Measurements from ENCODE around the gene DESI1. TPM values are rescaled to one million over a fixed set of nuclear protein-coding genes. Genes with fewer than 3 reads are reported as not detected.
A peak's percentile ranks its signal among the peaks of the same experiment; 100 is the strongest.
"Not testable (repeated sequence)": the region's sequence is repeated elsewhere in the genome, so short reads cannot be mapped to it uniquely, and the experiment has no call there.

The DESI1 gene
- total RNA-seq, 1 donor from 2014 or later = 31.5 TPM

- Mint-ChIP-seq H3K27ac (peak overlapping the region; percentile 31), H3K36me3 (peaks cover 30% of the 10 kb centered on the region)
Measured at GRCh38 chr22:41642331-41643110, 21.7 kb upstream of the DESI1 start.

GRCh38 chr22:41641854-41642253 is 21.0 kb upstream of the DESI1 start:
- H3K27me3 Mint-ChIP-seq = no peaks in the 10 kb centered on the region
- no peak overlapping the region for H3K27ac Mint-ChIP-seq
- no peaks in the 10 kb centered on the region for H3K9me3 Mint-ChIP-seq
- H3K36me3 Mint-ChIP-seq = peaks cover 33% of the 10 kb centered on the region
- TF ChIP-seq CTCF (conservative IDR thresholded peaks at IDR 0.05) = no peak
- no peaks in the 10 kb centered on the region for H3K4me1 Mint-ChIP-seq (ENCODE audit: unreplicated experiment)
- no peak for DNase-seq (ENCODE audit: extremely low spot score, unreplicated experiment)
- no peak overlapping the region for H3K4me3 Mint-ChIP-seq

More at GRCh38 chr22:41642331-41643110, 21.7 kb upstream of the DESI1 start:
- Mint-ChIP-seq H3K4me1 (ENCODE audit: unreplicated experiment) (no peaks in the 10 kb centered on the region), H3K27me3 (no peaks in the 10 kb centered on the region), H3K4me3 (no peak overlapping the region), H3K9me3 (no peaks in the 10 kb centered on the region)
- no peak for TF ChIP-seq CTCF (conservative IDR thresholded peaks at IDR 0.05)
- no peak for DNase-seq (ENCODE audit: extremely low spot score, unreplicated experiment)

- Mint-ChIP-seq H3K27me3 (no peaks in the 10 kb centered on the region), H3K4me3 (no peak overlapping the region), H3K36me3 (peaks cover 42% of the 10 kb centered on the region), H3K9me3 (no peaks in the 10 kb centered on the region), H3K27ac (no peak overlapping the region), H3K4me1 (ENCODE audit: unreplicated experiment) (no peaks in the 10 kb centered on the region)
- no peak for DNase-seq (ENCODE audit: extremely low spot score, unreplicated experiment)
- no peak for TF ChIP-seq CTCF (conservative IDR thresholded peaks at IDR 0.05)
Measured at GRCh38 chr22:41638748-41639147, 17.9 kb upstream of the DESI1 start.

GRCh38 chr22:41638124-41638523 is 17.3 kb upstream of the DESI1 start:
- no peaks in the 10 kb centered on the region for H3K27me3 Mint-ChIP-seq
- no peak overlapping the region for H3K4me3 Mint-ChIP-seq
- DNase-seq (ENCODE audit: extremely low spot score, unreplicated experiment) = no peak
- peaks cover 42% of the 10 kb centered on the region for H3K36me3 Mint-ChIP-seq
- no peak for TF ChIP-seq CTCF (conservative IDR thresholded peaks at IDR 0.05)
- no peak overlapping the region for H3K27ac Mint-ChIP-seq
- no peaks in the 10 kb centered on the region for H3K4me1 Mint-ChIP-seq (ENCODE audit: unreplicated experiment)
- no peaks in the 10 kb centered on the region for H3K9me3 Mint-ChIP-seq

- not testable (repeated sequence) for H3K9me3 Mint-ChIP-seq; H3K27ac Mint-ChIP-seq; H3K4me3 Mint-ChIP-seq; DNase-seq (ENCODE audit: extremely low spot score, unreplicated experiment); H3K4me1 Mint-ChIP-seq (ENCODE audit: unreplicated experiment); H3K27me3 Mint-ChIP-seq
- H3K36me3 Mint-ChIP-seq = peaks cover 38% of the 10 kb centered on the region
Measured at GRCh38 chr22:41637623-41638022, 16.8 kb upstream of the DESI1 start.

- Mint-ChIP-seq H3K4me1 (ENCODE audit: unreplicated experiment) (no peaks in the 10 kb centered on the region), H3K27ac (no peak overlapping the region), H3K27me3 (no peaks in the 10 kb centered on the region), H3K9me3 (no peaks in the 10 kb centered on the region), H3K4me3 (no peak overlapping the region), H3K36me3 (peaks cover 27% of the 10 kb centered on the region)
- DNase-seq (ENCODE audit: extremely low spot score, unreplicated experiment) = no peak
- no peak for TF ChIP-seq CTCF (conservative IDR thresholded peaks at IDR 0.05)
Measured at GRCh38 chr22:41636467-41636866, 15.6 kb upstream of the DESI1 start.

GRCh38 chr22:41634610-41635009 is 13.8 kb upstream of the DESI1 start:
- not testable (repeated sequence) for DNase-seq (ENCODE audit: extremely low spot score, unreplicated experiment); H3K4me3 Mint-ChIP-seq; H3K27ac Mint-ChIP-seq; H3K9me3 Mint-ChIP-seq; H3K4me1 Mint-ChIP-seq (ENCODE audit: unreplicated experiment); H3K27me3 Mint-ChIP-seq
- H3K36me3 Mint-ChIP-seq = peaks cover 20% of the 10 kb centered on the region

GRCh38 chr22:41631615-41632014 is 10.8 kb upstream of the DESI1 start:
- H3K27me3 Mint-ChIP-seq; H3K4me1 Mint-ChIP-seq (ENCODE audit: unreplicated experiment): not testable (repeated sequence)
- peaks cover 37% of the 10 kb centered on the region for H3K36me3 Mint-ChIP-seq

GRCh38 chr22:41631115-41631514 is 10.3 kb upstream of the DESI1 start:
- not testable (repeated sequence) for H3K4me3 Mint-ChIP-seq, H3K27me3 Mint-ChIP-seq

More at GRCh38 chr22:41631615-41632014, 10.8 kb upstream of the DESI1 start:
- not testable (repeated sequence) for H3K27ac Mint-ChIP-seq; H3K4me3 Mint-ChIP-seq; DNase-seq (ENCODE audit: extremely low spot score, unreplicated experiment); H3K9me3 Mint-ChIP-seq

More at GRCh38 chr22:41631115-41631514, 10.3 kb upstream of the DESI1 start:
- peaks cover 33% of the 10 kb centered on the region for H3K36me3 Mint-ChIP-seq
- H3K9me3 Mint-ChIP-seq; DNase-seq (ENCODE audit: extremely low spot score, unreplicated experiment); H3K27ac Mint-ChIP-seq; H3K4me1 Mint-ChIP-seq (ENCODE audit: unreplicated experiment): not testable (repeated sequence)
